Osteoblast (primary cell): ENCODE data around the gene CALR3. TPM values are rescaled to one million over a fixed set of nuclear protein-coding genes. Genes with fewer than 3 reads are reported as not detected.

ENCODE experiments used
- DNase-seq: peaks from one replicate; pipeline ENCODE4 v3.0.0; 2011; ENCODE audit warnings: low spot score, mixed read lengths; ENCODE audit not compliant: insufficient read length; ENCODE audit errors: missing footprints
- H2AFZ ChIP-seq: 2 replicates; pipeline ENCODE4 v1.6.0; 2011; ENCODE audit warnings: mild to moderate bottlenecking, low read length
- H3K27ac ChIP-seq: 2 replicates; pipeline ENCODE4 v1.5.1; 2011; ENCODE audit warnings: mild to moderate bottlenecking, low read depth, low read length, moderate library complexity
- H3K27me3 ChIP-seq: 2 replicates; pipeline ENCODE4 v1.6.0; 2012; ENCODE audit warnings: mild to moderate bottlenecking, control low read depth, inconsistent platforms, low read length, moderate library complexity; ENCODE audit not compliant: insufficient read depth
- H3K36me3 ChIP-seq: 2 replicates; pipeline ENCODE4 v1.5.1; 2011; ENCODE audit warnings: mild to moderate bottlenecking, low read length, control low read depth, moderate library complexity; ENCODE audit not compliant: insufficient read depth
- H3K4me1 ChIP-seq: 2 replicates; pipeline ENCODE4 v1.5.1; 2011; ENCODE audit warnings: mild to moderate bottlenecking, low read length, control low read depth, moderate library complexity; ENCODE audit not compliant: insufficient read depth
- H3K4me2 ChIP-seq: 2 replicates; pipeline ENCODE4 v1.6.0; 2011; ENCODE audit warnings: mild to moderate bottlenecking, low read length; ENCODE audit not compliant: insufficient read depth
- H3K4me3 ChIP-seq: fragments of 200-600 bp; sonication (generic); 3 replicates; pipeline ENCODE4 v1.5.1; 2012; ENCODE audit warnings: mild to moderate bottlenecking, low read length, inconsistent platforms; ENCODE audit not compliant: insufficient read depth
- H3K79me2 ChIP-seq: 2 replicates; pipeline ENCODE4 v1.6.0; 2012; ENCODE audit warnings: mild to moderate bottlenecking, low read length, control low read depth, inconsistent platforms; ENCODE audit not compliant: insufficient read depth
- H3K9me3 ChIP-seq: 2 replicates; pipeline ENCODE4 v1.5.1; 2011; ENCODE audit warnings: low read depth, low read length, control low read depth
- H4K20me1 ChIP-seq: 2 replicates; pipeline ENCODE4 v1.6.0; 2012; ENCODE audit warnings: mild to moderate bottlenecking, low read length, control low read depth; ENCODE audit not compliant: insufficient read depth
- CTCF ChIP-seq: IDR thresholded peaks from 2 replicates; pipeline ENCODE4 v1.5.1; 2011; ENCODE audit warnings: mild to moderate bottlenecking, low read depth, low read length, moderate library complexity; ENCODE audit errors: extremely low read depth
- total RNA-seq: library from RNA; depleted of rRNA; stranded (reverse); fragments of >200 nt; gene quantifications from 2 replicates; pipeline ENCODE4 v1.2.3, GENCODE V29; 2012

The CALR3 gene
- total RNA-seq, 1 donor = not detected

GRCh38 chr19:16459680-16460079 lies 36.3 kb downstream of the CALR3 start:
- Histone ChIP-seq H3K9me3 (no peaks in the 10 kb centered on the region), H3K4me2 (no peak overlapping the region), H3K27ac (no peak overlapping the region), H3K27me3 (no peaks in the 10 kb centered on the region), H4K20me1 (peaks cover 69% of the 10 kb centered on the region), H3K79me2 (peaks cover 96% of the 10 kb centered on the region), H2AFZ (no peak overlapping the region), H3K4me1 (peaks cover 22% of the 10 kb centered on the region), H3K36me3 (no peaks in the 10 kb centered on the region), H3K4me3 (no peak overlapping the region)
- TF ChIP-seq CTCF = no peak
- DNase-seq = no peak

- peak overlapping the region; percentile 35 for H3K27ac ChIP-seq
- H3K79me2 ChIP-seq = peaks cover 96% of the 10 kb centered on the region
- H3K4me2 ChIP-seq = no peak overlapping the region
- no peaks in the 10 kb centered on the region for H3K27me3 ChIP-seq
- H3K4me1 ChIP-seq = peaks cover 25% of the 10 kb centered on the region
- peaks cover 64% of the 10 kb centered on the region for H4K20me1 ChIP-seq
- no peak for TF ChIP-seq CTCF
- H3K9me3 ChIP-seq = no peaks in the 10 kb centered on the region
- H3K36me3 ChIP-seq = no peaks in the 10 kb centered on the region
- no peak for DNase-seq
- H2AFZ ChIP-seq = no peak overlapping the region
- no peak overlapping the region for H3K4me3 ChIP-seq
These were observed 37.3 kb downstream of the CALR3 start for GRCh38 chr19:16458391-16459341.

GRCh38 chr19:16457954-16458331 lies 38.0 kb downstream of the CALR3 start:
- Histone ChIP-seq H3K79me2 (peaks cover 94% of the 10 kb centered on the region), H3K27ac (peak overlapping the region; percentile 35), H3K27me3 (no peaks in the 10 kb centered on the region), H4K20me1 (peaks cover 57% of the 10 kb centered on the region), H3K4me3 (peak overlapping the region; percentile 51), H3K9me3 (no peaks in the 10 kb centered on the region), H2AFZ (peak overlapping the region; percentile 68), H3K36me3 (no peaks in the 10 kb centered on the region), H3K4me1 (peaks cover 25% of the 10 kb centered on the region), H3K4me2 (peak overlapping the region; percentile 75)
- TF ChIP-seq CTCF = no peak
- DNase-seq = peak; percentile 76

- Histone ChIP-seq H3K4me2 (peak overlapping the region; percentile 75), H3K36me3 (no peaks in the 10 kb centered on the region), H3K27me3 (no peaks in the 10 kb centered on the region), H3K9me3 (no peaks in the 10 kb centered on the region), H3K4me1 (peaks cover 23% of the 10 kb centered on the region), H2AFZ (peak overlapping the region; percentile 68), H3K79me2 (peaks cover 91% of the 10 kb centered on the region), H4K20me1 (peaks cover 51% of the 10 kb centered on the region), H3K4me3 (peak overlapping the region; percentile 51), H3K27ac (peak overlapping the region; percentile 35)
- peak; percentile 60 for DNase-seq
- TF ChIP-seq CTCF = no peak
These were observed 38.6 kb downstream of the CALR3 start for GRCh38 chr19:16457195-16457953.
